ENCODE data around the gene ABI2.
A peak's percentile ranks its signal among the peaks of the same experiment; 100 is the strongest.
"Not testable (repeated sequence)": the region's sequence is repeated elsewhere in the genome, so short reads cannot be mapped to it uniquely, and the experiment has no call there.

ABI2 gene

DNA sequence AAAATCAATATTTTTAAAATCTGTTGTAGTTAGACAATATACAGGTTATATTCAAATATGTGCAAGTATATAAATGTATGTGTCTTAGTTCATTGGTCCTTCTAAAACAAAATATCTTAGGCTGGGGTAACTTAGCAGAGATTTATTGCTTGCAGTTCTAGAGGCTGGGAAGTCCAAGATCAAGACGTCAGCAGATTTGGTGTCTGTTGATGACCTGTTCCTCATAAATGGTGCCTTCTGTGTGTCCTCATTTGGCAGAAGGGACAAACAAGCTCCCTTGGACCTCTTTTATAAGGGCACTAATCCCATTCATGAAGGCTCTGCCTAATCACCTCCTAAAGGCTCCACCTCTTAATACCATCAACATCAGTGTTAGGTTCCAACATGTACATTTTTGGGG lies 31.3 kb downstream of the ABI2 start:
- FAIRE-seq, result no peak

GRCh38 chr2:203360833-203361430 lies 32.7 kb downstream of the ABI2 start:
- FAIRE-seq, result no peak

GRCh38 chr2:203361495-203361894 lies 33.3 kb downstream of the ABI2 start:
- no peak for FAIRE-seq

DNA sequence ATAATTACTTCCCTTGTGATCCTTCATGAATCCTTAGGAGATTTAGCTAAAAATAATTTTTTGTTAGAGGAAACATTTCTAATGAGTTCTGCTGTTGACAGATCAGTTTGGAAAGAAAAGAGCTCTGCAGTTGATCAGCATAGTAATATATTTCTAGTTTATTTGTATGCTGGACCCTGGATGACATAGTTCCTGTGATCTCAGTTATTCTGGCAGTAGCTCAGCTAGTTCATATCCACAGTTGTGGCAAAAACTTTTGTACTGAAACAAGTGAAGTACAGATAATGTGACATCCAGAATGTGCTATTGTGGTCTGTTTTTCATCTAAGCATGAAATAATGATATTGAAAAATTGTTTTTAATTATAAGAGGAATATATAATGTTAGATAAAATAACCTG lies 33.7 kb downstream of the ABI2 start:
- no peak for FAIRE-seq

DNA sequence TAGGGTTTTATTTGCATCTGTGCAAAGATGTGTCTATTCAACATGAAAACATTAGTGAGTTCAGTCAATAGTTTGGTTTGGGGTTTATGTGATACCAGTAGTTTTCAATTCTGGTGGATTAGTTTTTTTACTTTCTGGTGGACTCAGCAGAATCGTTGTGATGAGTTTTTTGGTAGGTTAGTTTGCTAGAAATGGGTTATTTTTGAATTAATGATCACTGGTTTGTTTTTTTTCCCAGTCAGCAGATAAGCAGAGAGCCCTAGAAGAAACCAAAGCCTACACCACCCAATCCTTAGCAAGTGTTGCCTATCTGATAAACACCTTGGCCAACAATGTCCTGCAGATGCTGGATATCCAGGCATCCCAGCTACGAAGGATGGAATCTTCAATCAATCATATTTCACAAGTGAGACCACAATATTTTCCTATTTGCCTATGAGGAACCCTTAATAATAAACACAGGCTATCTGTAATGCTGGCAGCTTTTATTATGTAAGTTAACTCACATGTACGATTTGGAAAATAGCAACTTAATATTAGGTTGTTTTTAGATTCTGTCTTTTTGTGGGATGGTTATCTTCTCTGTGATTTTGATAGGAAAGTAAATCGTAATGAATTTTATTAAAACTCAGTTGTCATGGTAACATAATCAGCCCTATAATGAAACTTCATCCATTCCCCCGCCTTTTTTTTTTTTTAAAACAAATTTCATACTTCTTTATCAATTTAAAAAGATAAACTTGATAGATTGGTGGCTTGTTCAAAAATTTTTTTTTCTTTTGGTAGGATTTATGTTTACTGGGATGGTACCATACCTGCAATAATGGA lies 38.7 kb downstream of the ABI2 start:
- FAIRE-seq, result no peak

- not testable (repeated sequence) for FAIRE-seq
These were observed 44.5 kb downstream of the ABI2 start for GRCh38 chr2:203372706-203373105.

- peak; percentile 37 for FAIRE-seq
These were observed 48.0 kb downstream of the ABI2 start for GRCh38 chr2:203376173-203376572.

- no peak for FAIRE-seq
These were observed 51.0 kb downstream of the ABI2 start for GRCh38 chr2:203379156-203379555.

DNA sequence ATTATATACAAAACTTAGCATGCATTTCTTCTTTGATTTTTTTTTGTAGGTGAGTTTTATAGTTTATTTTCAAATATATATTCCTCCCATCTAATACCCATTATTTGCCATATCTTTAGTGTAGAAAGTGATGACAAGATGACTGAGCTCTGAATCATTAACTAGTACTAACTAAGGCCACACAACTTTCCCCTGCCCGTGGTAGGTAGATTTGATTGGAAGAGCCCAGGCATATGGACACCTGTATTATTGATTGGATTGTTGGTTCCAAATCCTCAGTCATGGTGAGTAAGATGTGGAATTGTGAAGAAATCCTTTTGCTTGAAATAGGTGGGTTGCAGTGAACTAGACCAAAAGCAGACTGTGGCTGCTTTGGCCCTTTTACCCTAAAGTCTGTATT lies 54.8 kb downstream of the ABI2 start:
- FAIRE-seq, result no peak

DNA sequence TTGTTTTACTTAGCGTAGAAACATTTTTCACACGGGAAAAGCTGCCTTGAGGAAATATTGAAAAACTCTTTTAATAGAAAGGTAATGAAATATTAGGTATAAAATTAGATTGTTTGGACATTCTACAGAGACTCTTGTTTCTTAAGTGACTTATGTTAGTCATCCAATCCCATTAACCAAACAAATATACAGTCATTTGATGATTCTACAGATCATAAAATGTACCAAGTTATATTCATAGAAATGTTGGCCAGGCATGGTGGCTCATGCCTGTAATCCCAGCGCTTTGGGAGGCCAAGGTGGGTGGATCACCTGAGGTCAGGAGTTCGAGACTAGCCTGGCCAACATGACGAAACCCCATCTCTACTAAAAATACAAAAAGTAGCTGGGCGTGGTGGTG lies 60.0 kb downstream of the ABI2 start:
- FAIRE-seq, result not testable (repeated sequence)

DNA sequence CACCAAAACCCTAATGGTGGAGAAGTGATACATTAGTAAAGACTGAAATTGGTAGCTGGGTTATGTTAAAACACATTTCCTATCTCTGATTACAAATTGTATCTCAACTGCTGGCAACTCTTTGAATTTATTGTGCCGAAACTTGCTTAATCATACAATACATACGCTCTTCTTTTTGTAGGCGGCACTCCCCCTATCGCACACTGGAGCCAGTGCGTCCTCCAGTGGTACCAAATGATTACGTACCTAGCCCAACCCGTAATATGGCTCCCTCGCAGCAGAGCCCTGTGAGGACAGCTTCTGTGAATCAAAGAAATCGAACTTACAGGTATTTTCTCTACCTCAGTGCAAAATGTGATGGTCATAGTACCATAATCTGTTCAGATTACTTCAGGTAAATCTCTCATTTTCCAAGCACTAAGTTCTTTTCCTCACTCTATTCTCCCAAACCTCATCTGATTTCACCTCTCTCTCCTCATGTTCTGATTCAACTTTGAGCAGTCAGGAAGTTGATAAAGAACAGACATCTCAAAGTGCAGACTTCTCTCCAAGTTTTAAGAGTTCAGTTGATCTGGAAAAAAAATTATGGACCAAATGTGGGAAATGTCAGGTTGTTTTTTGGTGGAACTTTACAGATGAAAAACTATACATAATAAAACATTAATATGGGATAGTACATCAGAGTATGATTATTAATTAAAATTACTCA lies 66.5 kb downstream of the ABI2 start:
- peak; percentile 59 for FAIRE-seq

- no peak for FAIRE-seq
These were observed 67.7 kb downstream of the ABI2 start for GRCh38 chr2:203395858-203396257.

- no peak for FAIRE-seq
These were observed 68.5 kb downstream of the ABI2 start for GRCh38 chr2:203396667-203397066.

- no peak for FAIRE-seq
These were observed 70.8 kb downstream of the ABI2 start for GRCh38 chr2:203399031-203399430.

DNA sequence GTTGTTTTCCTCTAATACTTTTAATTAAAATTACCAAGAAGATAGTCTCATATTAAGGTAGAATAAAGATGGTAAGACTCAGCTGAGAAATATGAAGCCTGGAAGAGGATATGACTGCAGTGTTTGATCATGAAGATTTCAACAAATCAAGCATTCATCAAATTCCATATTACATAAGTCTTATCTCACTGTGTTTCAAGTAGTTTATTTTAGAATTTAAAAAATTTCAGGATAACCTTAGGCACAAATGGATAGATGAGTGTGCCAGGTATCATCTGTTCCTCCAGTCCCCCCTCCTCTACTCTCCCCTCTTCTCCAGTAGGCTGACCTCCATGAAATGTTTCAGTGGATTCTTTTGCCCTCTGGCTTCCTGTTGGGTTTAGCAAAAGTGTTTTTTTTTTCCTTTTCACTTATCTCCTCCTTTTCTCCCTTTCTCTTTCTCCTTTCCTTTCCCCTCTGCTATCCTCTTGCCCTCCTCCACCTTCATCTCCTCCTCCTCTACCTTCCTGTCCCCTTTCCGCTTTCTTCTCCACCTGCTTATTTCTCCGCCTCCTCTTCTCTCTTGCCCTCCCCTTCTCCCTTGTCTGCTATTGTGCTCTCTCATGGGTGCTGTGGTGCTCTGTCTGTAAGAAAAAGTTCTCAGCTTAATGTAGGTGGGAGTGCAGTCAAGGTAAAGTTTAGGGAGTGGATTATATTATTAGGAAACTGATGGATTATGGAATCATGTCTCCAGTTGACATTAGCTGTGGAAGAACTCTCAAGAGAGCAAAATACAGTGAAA lies 72.8 kb downstream of the ABI2 start:
- no peak for FAIRE-seq

DNA sequence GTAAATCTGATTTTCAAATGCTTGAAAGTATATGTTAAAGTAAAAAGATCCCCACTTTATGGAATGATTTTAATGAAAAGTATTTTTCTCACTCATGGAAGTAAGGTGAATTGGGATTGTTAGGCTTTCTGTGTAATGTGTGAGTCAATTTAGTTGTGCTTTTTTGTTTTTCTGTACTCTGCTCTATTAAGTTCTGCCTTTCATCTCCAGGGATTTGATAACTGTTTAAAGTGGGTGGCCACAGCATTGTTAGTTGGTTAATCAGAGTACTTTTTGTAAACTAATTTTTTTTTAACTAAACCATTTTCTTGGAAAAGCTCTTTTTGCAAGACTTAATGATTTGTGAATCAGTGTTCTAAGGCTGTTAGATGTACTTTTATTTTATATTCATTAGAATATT lies 76.8 kb downstream of the ABI2 start:
- FAIRE-seq, result no peak

DNA sequence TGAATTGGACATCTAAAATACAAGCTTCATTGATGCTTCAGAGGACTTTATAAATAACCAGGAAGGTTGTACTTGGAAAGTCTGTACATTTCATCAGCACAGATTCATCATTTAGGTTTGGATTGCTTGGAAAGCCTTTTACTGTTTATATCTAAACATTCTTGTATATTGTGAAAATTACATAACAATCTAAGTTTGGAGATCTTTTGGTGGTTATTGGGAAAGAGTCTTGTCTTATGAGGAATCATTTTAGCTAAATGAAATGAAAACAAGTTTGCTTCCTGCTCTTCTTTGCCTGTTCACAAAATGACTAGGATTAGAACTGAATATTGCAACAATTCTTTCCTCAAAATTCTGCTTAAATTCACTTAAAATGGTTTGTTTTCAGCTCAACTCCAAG lies 79.3 kb downstream of the ABI2 start:
- no peak for FAIRE-seq

DNA sequence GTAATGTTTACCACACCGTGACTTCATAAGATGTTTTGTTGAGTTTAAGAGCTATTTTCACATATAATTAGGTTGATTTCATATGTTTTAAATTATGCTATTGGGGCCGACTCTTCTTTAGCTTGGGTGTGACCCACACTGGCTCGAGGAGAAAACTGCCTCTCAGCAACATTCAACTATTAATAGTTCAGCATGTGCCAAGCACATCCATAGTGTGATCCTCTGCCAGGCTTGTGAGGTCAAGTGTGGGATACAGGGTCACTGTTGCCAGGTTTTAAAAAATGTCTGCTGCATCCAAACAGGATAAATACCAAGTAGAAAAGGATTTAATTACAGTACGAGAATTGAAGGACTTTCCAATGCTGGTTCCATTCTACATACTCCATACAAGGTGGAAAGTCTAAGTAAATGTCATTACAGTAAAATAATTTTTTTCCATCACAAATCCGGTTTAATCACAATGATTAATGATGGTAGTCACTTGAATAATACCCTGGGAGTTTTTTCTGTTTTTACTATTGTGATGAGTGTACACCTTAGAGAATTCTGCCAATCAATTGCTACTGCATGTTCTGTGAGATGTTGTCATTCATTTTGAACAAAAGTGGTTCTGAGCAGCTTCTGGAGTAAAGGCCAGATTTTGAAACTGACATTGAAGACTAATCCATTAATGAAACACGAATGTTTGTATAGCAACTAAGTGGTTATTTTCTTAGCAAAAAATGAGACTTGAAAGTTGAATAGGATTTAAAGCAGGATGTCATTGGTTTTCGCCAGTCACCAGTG lies 84.5 kb downstream of the ABI2 start:
- no peak for FAIRE-seq

GRCh38 chr2:203413796-203414195 lies 85.6 kb downstream of the ABI2 start:
- no peak for FAIRE-seq

GRCh38 chr2:203418271-203418670 lies 90.1 kb downstream of the ABI2 start:
- no peak for FAIRE-seq

- no peak for FAIRE-seq
These were observed 98.9 kb downstream of the ABI2 start for GRCh38 chr2:203427061-203427460.

DNA sequence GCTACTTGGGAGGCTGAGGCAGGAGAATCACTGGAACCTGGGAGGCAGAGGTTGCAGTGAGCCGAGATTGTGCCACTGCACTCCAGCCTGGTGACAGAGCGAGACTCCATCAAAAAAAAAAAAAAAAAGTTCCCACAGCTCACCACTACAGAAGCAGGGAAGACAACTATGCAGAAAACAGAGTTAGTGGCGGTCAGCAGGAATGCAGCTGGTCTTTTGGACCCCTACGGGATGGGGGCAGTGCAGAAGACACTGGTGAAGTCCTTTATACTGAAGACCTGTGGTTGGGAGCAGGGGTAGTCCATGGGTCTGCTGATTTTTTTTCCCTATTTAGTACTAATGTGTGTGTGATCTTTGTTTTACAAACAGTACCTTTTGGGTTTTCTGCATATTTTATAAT lies 101.4 kb downstream of the ABI2 start:
- not testable (repeated sequence) for FAIRE-seq

Data from A204.1 (cell line).